ENCODE results near the gene GLMN.
"Not testable (repeated sequence)": the region's sequence is repeated elsewhere in the genome, so short reads cannot be mapped to it uniquely, and the experiment has no call there.

GLMN gene

GRCh38 chr1:92306020-92306419 is 7.2 kb upstream of the GLMN start:
- DNase-seq = no peak
- in situ Hi-C loops (cut with HindIII; ENCODE audit: low pct_ligation_motif_present, low pct_unique_long_range_greater_than_20kb, low sequenced_read_pairs) = no loop called here

GRCh38 chr1:92301021-92301420 is 2.2 kb upstream of the GLMN start:
- in situ Hi-C loops (cut with HindIII; ENCODE audit: low pct_ligation_motif_present, low pct_unique_long_range_greater_than_20kb, low sequenced_read_pairs) = no loop called here
- no peak for DNase-seq

- in situ Hi-C loops (cut with HindIII; ENCODE audit: low pct_ligation_motif_present, low pct_unique_long_range_greater_than_20kb, low sequenced_read_pairs) = no loop called here
- no peak for DNase-seq
Observed at GRCh38 chr1:92299477-92300150, 827 bp upstream of the GLMN start.

- in situ Hi-C loops (cut with HindIII; ENCODE audit: low pct_ligation_motif_present, low pct_unique_long_range_greater_than_20kb, low sequenced_read_pairs) = no loop called here
Observed at GRCh38 chr1:92298213-92298572, 594 bp downstream of the GLMN start.

GRCh38 chr1:92291372-92291999 is 7.3 kb downstream of the GLMN start:
- peak; percentile 53 for DNase-seq
- in situ Hi-C loops (cut with HindIII; ENCODE audit: low pct_ligation_motif_present, low pct_unique_long_range_greater_than_20kb, low sequenced_read_pairs) = no loop called here

More at GRCh38 chr1:92298213-92298572, 594 bp downstream of the GLMN start:
- DNase-seq = no peak

- in situ Hi-C loops (cut with HindIII; ENCODE audit: low pct_ligation_motif_present, low pct_unique_long_range_greater_than_20kb, low sequenced_read_pairs) = not testable (repeated sequence)
Observed at GRCh38 chr1:92281411-92281810, 17.4 kb downstream of the GLMN start.

GRCh38 chr1:92279781-92280180 is 19.0 kb downstream of the GLMN start:
- in situ Hi-C loops (cut with HindIII; ENCODE audit: low pct_ligation_motif_present, low pct_unique_long_range_greater_than_20kb, low sequenced_read_pairs); DNase-seq: not testable (repeated sequence)

More at GRCh38 chr1:92281411-92281810, 17.4 kb downstream of the GLMN start:
- DNase-seq = not testable (repeated sequence)

- no peak for DNase-seq
- in situ Hi-C loops (cut with HindIII; ENCODE audit: low pct_ligation_motif_present, low pct_unique_long_range_greater_than_20kb, low sequenced_read_pairs) = no loop called here
Observed at GRCh38 chr1:92277105-92277723, 21.6 kb downstream of the GLMN start.

- no peak for DNase-seq
- in situ Hi-C loops (cut with HindIII; ENCODE audit: low pct_ligation_motif_present, low pct_unique_long_range_greater_than_20kb, low sequenced_read_pairs) = no loop called here
Observed at GRCh38 chr1:92276082-92276481, 22.7 kb downstream of the GLMN start.

- in situ Hi-C loops (cut with HindIII; ENCODE audit: low pct_ligation_motif_present, low pct_unique_long_range_greater_than_20kb, low sequenced_read_pairs) = no loop called here
- DNase-seq = peak; percentile 13
Observed at GRCh38 chr1:92274939-92275338, 23.8 kb downstream of the GLMN start.

GRCh38 chr1:92273039-92273438 is 25.7 kb downstream of the GLMN start:
- DNase-seq = no peak
- in situ Hi-C loops (cut with HindIII; ENCODE audit: low pct_ligation_motif_present, low pct_unique_long_range_greater_than_20kb, low sequenced_read_pairs) = no loop called here

- DNase-seq = no peak
- in situ Hi-C loops (cut with HindIII; ENCODE audit: low pct_ligation_motif_present, low pct_unique_long_range_greater_than_20kb, low sequenced_read_pairs) = no loop called here
Observed at GRCh38 chr1:92262516-92262915, 36.3 kb downstream of the GLMN start.

GRCh38 chr1:92259350-92259749 is 39.4 kb downstream of the GLMN start:
- DNase-seq = no peak
- in situ Hi-C loops (cut with HindIII; ENCODE audit: low pct_ligation_motif_present, low pct_unique_long_range_greater_than_20kb, low sequenced_read_pairs) = no loop called here

- in situ Hi-C loops (cut with HindIII; ENCODE audit: low pct_ligation_motif_present, low pct_unique_long_range_greater_than_20kb, low sequenced_read_pairs); DNase-seq: not testable (repeated sequence)
Observed at GRCh38 chr1:92254714-92255113, 44.1 kb downstream of the GLMN start.

- in situ Hi-C loops (cut with HindIII; ENCODE audit: low pct_ligation_motif_present, low pct_unique_long_range_greater_than_20kb, low sequenced_read_pairs) = no loop called here
- DNase-seq = no peak
Observed at GRCh38 chr1:92244376-92244775, 54.4 kb downstream of the GLMN start.

- DNase-seq = no peak
- in situ Hi-C loops (cut with HindIII; ENCODE audit: low pct_ligation_motif_present, low pct_unique_long_range_greater_than_20kb, low sequenced_read_pairs) = no loop called here
Observed at GRCh38 chr1:92240034-92240433, 58.8 kb downstream of the GLMN start.

GRCh38 chr1:92230736-92231135 is 68.1 kb downstream of the GLMN start:
- no peak for DNase-seq
- in situ Hi-C loops (cut with HindIII; ENCODE audit: low pct_ligation_motif_present, low pct_unique_long_range_greater_than_20kb, low sequenced_read_pairs) = no loop called here

GRCh38 chr1:92228401-92228800 is 70.4 kb downstream of the GLMN start:
- in situ Hi-C loops (cut with HindIII; ENCODE audit: low pct_ligation_motif_present, low pct_unique_long_range_greater_than_20kb, low sequenced_read_pairs) = no loop called here

GRCh38 chr1:92219028-92219427 is 79.8 kb downstream of the GLMN start:
- in situ Hi-C loops (cut with HindIII; ENCODE audit: low pct_ligation_motif_present, low pct_unique_long_range_greater_than_20kb, low sequenced_read_pairs) = no loop called here
- DNase-seq = no peak

More at GRCh38 chr1:92228401-92228800, 70.4 kb downstream of the GLMN start:
- no peak for DNase-seq

GRCh38 chr1:92218559-92218958 is 80.2 kb downstream of the GLMN start:
- no peak for DNase-seq
- in situ Hi-C loops (cut with HindIII; ENCODE audit: low pct_ligation_motif_present, low pct_unique_long_range_greater_than_20kb, low sequenced_read_pairs) = no loop called here

Measured in ACHN (cell line).